Measurements from ENCODE around the gene GPR84.

DNA sequence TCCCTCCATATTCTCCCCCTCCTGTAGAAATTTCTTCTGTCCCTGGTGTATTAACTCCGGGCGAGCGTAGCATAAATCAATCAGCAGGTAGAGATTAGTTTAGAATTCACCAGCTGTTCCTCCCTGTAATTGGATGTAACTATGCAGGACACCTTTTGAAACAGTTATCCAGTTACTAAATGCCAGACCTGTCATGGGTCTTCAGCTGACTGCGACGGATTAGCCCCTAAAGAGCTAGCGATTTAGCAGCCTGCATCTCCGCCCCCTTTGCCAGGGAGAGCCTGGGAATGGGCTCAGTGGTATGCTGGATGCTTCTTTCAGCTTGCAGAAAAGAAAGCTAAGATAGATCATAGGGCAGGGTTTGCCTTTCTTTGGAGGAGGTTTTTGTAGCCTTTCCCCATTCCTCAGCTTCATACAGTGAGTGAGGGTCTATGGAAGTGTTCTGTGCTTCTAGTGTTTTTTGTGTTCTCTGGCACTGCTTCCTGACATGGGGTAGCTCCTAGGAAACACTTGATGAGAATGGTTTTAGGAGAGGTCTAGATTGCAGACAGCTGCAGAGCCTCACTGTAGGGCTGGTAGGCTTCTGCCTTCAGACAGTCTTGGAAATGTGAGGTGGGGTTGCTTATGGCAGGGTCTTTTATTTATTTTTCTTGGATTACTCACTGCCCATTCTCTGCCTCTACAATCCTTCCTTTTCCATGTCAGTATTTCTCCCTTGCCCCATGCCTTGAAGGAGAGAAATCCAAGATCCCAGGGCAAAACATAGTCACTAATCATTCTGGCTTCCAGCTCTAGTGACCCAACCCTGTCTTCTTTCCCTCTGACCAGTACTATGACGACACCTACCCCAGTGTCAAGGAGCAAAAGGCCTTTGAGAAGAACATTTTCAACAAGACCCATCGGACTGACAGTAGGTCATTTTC lies 22.6 kb downstream of the GPR84 start:
- TF ChIP-seq ARNTL (CRISPR knock-in tag; IDR thresholded peaks at IDR 0.05; ENCODE audit: borderline replicate concordance, low read depth) (no peak), PPARA (CRISPR knock-in tag; IDR thresholded peaks at IDR 0.05; ENCODE audit: borderline replicate concordance) (no peak), ZFP30 (CRISPR knock-in tag; IDR thresholded peaks at IDR 0.05) (no peak)
- TF ChIP-seq, protein P1, sequence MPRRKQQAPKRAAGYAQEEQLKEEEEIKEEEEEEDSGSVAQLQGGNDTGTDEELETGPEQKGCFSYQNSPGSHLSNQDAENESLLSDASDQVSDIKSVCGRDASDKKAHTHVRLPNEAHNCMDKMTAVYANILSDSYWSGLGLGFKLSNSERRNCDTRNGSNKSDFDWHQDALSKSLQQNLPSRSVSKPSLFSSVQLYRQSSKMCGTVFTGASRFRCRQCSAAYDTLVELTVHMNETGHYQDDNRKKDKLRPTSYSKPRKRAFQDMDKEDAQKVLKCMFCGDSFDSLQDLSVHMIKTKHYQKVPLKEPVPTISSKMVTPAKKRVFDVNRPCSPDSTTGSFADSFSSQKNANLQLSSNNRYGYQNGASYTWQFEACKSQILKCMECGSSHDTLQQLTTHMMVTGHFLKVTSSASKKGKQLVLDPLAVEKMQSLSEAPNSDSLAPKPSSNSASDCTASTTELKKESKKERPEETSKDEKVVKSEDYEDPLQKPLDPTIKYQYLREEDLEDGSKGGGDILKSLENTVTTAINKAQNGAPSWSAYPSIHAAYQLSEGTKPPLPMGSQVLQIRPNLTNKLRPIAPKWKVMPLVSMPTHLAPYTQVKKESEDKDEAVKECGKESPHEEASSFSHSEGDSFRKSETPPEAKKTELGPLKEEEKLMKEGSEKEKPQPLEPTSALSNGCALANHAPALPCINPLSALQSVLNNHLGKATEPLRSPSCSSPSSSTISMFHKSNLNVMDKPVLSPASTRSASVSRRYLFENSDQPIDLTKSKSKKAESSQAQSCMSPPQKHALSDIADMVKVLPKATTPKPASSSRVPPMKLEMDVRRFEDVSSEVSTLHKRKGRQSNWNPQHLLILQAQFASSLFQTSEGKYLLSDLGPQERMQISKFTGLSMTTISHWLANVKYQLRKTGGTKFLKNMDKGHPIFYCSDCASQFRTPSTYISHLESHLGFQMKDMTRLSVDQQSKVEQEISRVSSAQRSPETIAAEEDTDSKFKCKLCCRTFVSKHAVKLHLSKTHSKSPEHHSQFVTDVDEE (CRISPR knock-in tag; IDR thresholded peaks at IDR 0.05): no peak
- TF ChIP-seq, protein P2, sequence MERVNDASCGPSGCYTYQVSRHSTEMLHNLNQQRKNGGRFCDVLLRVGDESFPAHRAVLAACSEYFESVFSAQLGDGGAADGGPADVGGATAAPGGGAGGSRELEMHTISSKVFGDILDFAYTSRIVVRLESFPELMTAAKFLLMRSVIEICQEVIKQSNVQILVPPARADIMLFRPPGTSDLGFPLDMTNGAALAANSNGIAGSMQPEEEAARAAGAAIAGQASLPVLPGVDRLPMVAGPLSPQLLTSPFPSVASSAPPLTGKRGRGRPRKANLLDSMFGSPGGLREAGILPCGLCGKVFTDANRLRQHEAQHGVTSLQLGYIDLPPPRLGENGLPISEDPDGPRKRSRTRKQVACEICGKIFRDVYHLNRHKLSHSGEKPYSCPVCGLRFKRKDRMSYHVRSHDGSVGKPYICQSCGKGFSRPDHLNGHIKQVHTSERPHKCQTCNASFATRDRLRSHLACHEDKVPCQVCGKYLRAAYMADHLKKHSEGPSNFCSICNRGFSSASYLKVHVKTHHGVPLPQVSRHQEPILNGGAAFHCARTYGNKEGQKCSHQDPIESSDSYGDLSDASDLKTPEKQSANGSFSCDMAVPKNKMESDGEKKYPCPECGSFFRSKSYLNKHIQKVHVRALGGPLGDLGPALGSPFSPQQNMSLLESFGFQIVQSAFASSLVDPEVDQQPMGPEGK (CRISPR knock-in tag; IDR thresholded peaks at IDR 0.05; ENCODE audit: borderline replicate concordance): no peak
